SH-SY5Y (cell line): ENCODE measurements around the gene PPP4C.

Experiments used
- GATA2 ChIP-seq: IDR thresholded peaks from 2 replicates; pipeline ENCODE4 v1.6.1; 2011; ENCODE audit warnings: mild to moderate bottlenecking, low read depth, low read length
- GATA3 ChIP-seq: IDR thresholded peaks from 2 replicates; pipeline ENCODE4 v1.6.1; 2011; ENCODE audit warnings: low read depth, mild to moderate bottlenecking, low read length, moderate library complexity

GRCh38 chr16:30108059-30108850 is 32.5 kb downstream of the PPP4C start:
- TF ChIP-seq GATA2 (no peak), GATA3 (no peak)
